GM19099 (cell line): ENCODE results near the gene UBE2D3.
A peak's percentile ranks its signal among the peaks of the same experiment; 100 is the strongest.

Experiments
- POLR2A ChIP-seq: IDR thresholded peaks from 3 replicates; pipeline ENCODE4 v1.6.1; 2011; ENCODE audit warnings: low read depth; ENCODE audit not compliant: insufficient read length; ENCODE audit errors: extremely low read depth

Gene UBE2D3

GRCh38 chr4:102826890-102827673 is at the start of gene UBE2D3:
Gene UBE2D3, minus strand, starts transcription at chr4:102827551. Its CDS starts 1,043 bp downstream, at chr4:102826508.
- TF ChIP-seq POLR2A = peak; percentile 85

GRCh38 chr4:102871772-102872171 is 44.4 kb upstream of the UBE2D3 start:
- TF ChIP-seq POLR2A = no peak

DNA sequence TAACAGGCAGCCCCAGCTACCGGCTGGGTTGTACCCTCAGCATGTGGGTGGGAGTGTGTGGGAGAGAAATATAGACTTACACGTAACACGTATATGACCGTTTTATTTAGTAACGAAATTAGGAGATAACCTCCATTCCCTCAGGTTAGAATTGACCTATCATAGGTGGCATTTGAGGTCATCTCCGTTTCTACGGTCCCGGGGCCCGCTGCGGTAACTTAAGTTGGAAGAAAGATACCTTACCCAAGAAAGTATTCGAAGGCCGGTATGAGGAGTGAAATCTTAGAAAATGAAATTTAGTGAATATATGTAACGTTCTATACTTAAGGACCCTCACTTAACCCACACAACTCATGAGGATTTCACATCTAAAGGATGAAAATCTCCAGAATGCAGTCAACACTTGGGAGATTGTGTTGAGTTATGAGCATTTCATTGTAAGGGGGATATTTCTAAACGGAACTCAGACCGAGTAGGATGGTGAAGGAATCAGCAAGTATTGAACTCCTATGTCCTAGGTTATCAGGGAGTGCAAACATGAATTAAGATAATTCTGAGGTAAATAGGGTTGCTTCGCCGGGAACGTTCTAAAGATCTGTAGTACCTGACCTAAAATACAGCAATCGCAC is 42.3 kb upstream of the UBE2D3 start:
- TF ChIP-seq POLR2A = no peak

- TF ChIP-seq POLR2A = peak; percentile 97
Measured at GRCh38 chr4:102868781-102869568, 41.6 kb upstream of the UBE2D3 start, which contains the start of gene CISD2. Gene CISD2, plus strand, starts transcription at chr4:102868992. Its CDS starts 93 bp downstream, at chr4:102869085.

- no peak for TF ChIP-seq POLR2A
Measured at GRCh38 chr4:102868153-102868780, 40.9 kb upstream of the UBE2D3 start.

GRCh38 chr4:102867278-102868152 is 40.2 kb upstream of the UBE2D3 start:
- TF ChIP-seq POLR2A = no peak

DNA sequence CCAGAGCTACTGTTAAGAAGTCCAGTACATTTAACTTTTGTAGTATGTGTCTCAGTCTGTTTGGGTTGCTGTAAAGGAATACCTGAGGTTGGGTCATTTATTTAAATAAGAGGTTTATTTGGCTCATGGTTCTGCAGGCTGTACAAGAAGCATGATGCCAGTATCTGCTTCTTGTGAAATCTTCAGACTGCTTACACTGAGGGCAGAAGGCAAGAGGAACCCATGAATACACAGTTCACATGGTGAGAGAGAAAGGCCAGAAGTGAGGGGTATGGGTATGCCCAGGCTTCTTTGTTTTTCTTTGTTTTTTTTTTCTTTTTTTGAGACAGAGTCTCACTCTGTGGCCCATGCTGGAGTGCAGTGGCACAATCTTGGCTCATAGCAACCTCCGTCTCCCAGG is 35.4 kb upstream of the UBE2D3 start:
- TF ChIP-seq POLR2A = no peak

DNA sequence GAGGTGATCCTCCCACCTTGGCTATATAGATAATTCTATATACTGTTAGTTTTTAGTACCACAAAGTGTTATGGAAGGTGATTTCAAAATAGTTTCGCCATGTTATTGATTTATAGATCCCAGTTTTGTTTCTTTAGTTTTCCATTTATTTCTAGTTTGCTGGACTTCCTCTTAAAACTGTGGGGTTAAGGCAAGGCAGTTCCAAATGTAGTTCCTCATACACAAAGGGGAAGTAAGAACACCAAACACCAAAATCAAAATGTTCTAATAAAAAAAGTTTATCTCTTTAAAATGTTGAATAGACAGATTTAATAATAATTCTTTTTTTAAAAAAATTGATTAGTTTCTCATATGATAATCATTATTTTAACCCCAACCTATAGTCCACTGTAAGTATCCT is 34.7 kb upstream of the UBE2D3 start:
- TF ChIP-seq POLR2A = no peak

DNA sequence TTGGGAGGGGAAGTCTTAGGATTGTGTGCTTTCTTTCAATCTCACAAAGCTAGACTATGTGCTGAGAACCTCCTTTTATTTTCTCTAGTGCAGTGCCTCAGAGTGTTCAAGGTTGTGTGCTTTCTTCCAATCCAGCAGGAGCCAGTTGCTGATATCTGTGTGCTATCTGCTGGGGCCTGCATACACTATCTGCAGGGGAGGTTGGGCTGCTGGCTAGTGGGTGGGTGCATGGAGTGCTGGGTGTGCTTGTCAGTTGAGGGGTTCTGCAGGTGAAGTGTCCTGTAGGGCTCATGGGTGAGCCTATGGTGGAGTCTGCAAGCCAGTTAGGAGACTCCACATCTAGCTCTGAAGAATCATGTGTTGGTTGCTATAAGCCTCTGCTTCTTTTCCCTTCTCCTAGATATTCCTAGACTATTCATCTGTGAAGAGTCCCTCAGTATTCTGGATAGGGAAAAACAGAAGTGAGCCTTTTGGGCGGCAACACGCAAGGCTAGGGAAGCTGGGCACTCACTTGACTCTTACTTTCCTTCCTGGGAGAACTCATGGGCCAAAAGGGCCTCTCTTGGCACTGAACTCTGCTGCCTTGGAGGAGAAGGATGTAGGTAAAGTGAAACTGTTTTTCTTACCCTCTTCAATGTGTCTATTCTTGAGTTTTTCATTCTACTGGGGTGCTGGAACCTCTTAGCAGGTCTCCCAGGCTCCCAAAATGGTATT is 33.4 kb upstream of the UBE2D3 start:
- no peak for TF ChIP-seq POLR2A

- TF ChIP-seq POLR2A = no peak
Measured at GRCh38 chr4:102858828-102859464, 31.6 kb upstream of the UBE2D3 start.

DNA sequence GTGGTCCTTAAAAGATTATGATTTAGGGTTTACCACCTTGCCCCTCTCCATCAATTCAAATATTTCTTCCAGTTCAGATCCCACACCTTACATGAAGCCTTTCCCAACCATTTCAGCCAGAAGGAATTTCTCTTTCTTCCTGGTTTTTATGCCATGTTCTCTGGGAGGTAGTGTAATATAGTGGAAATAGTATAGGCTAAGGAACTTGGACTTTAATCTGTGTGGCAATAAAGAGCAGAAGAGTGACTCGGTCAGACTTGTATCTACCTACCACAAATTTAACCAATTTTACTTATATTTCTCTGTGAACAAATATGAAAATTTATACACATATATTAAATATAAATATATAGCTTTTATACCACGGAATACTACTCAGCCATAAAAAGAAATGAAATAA is 23.0 kb upstream of the UBE2D3 start:
- no peak for TF ChIP-seq POLR2A

DNA sequence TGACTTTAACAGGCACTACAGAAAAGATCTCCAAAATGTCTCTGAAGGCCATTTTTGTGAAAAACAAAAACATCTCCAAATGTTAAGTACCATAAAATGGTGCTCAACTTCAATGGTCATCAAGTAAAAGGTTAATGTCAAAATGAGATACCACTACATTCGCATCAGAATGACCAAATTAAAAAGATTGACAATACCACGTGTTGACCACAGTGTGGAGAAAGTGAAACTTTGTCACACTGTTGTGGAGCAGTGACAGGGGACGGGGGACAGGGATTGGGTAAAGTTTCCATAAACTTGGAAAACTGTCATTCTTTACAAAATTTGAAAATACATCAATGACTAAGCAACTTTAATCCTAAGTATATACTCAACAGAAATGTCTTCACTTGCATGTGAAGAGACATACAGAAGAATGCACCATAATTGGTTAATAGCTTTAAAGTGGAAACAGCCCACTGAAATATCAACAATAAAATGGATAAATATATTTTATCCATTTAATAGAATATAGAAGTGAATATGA is 22.3 kb upstream of the UBE2D3 start:
- TF ChIP-seq POLR2A = no peak

DNA sequence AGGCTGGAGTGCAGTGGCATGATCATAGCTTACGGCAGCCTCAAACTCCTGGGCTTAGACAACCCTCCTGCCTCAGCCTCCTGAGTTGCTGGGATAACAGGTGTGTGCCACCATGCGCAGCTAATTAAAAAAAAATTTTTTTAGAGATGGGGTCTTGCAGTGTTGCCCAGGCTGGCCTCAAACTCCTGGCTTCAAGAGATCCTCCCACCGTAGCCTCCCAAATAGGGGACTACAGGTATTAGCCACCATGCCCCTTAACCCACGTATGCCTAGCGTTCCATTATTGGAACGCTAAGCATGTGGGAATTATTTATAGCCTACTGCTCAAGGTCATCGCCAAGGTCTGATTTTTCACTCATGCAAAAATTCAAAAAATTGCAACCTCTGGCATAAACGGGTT is 20.3 kb upstream of the UBE2D3 start:
- TF ChIP-seq POLR2A = no peak
